Esophagus squamous epithelium (tissue), 4 donors: ENCODE results near the gene PGP.

Experiments
- CTCF ChIP-seq, 6 experiments: fragments of 450-650 bp in 4 of 6; fragments of 200-600 bp in 2 of 6; sonication (generic) in 2 of 6; IDR thresholded peaks; one replicate each; pipeline ENCODE4 v1.5.1; 2016 to 2019; ENCODE audit warnings: antibody characterized with exemption in 6 of 6, mild to moderate bottlenecking in 4 of 6, moderate library complexity in 4 of 6
- POLR2A ChIP-seq, 4 donors: fragments of 450-650 bp; IDR thresholded peaks; one replicate each; pipeline ENCODE4 v1.6.1; 2017; ENCODE audit warnings: antibody characterized with exemption in 4 of 4, mild to moderate bottlenecking in 4 of 4, moderate library complexity in 3 of 4

DNA sequence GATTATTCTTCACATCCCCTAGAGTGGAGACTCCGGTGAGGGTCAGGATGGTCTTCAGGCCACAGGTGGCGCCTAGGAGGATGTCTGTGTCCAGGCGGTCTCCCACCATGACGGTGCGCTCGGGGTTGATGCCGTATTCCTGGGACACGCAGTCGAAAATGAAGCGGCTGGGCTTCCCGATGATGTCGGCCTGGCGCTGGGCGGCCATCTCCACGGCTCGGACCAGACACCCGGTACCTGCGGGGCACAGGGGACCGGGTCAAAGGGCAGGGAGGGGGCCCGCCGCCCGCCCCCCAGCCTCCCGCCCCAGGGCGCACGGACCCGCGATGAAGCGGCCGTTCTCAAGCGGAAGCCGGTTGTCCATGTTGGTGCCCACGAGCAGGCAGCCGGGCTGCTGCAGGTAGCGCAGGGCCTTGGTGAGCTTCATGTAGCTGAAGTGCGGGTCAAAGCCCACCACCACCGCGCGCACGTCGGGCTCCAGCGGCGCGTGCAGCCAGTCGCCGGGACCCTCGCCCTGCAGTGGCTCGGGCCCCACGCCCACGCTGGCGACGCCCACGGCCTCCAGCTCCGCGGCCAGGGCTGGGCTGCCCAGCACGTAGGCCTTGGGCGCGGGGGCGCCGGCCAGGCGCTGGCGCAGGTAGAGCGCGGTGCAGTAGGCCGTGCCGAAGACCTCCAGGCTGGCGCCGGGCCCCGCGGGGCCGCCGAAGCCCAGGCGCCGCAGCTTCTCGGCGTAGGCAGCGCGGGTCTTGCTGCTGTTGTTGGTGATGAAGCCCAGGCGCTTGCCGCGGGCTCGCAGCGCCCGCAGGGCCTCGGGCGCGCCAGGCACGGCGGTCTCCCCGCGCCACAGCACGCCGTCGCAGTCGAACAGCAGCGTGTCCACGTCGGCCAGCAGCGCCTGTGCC lies 572 bp downstream of the PGP start:
- TF ChIP-seq CTCF (IDR thresholded peaks at IDR 0.05) (no peak), POLR2A (IDR thresholded peaks at IDR 0.05) (no peak)
